ENCODE data around the gene MUC2.

- no peak for TF ChIP-seq CTCF (conservative IDR thresholded peaks at IDR 0.05; ENCODE audit: low read length)
- no peak for TF ChIP-seq EZH2phosphoT487 (IDR thresholded peaks at IDR 0.05; ENCODE audit: borderline replicate concordance, low read depth, low read length)
Measured at GRCh38 chr11:1055109-1055703, 19.5 kb upstream of the MUC2 start.
